HepG2 (cell line): ENCODE results near the gene USE1. TPM values are rescaled to one million over a fixed set of nuclear protein-coding genes. Genes with fewer than 3 reads are reported as not detected.

Source experiments
- GABPA ChIP-seq, 2 experiments: IDR thresholded peaks; 2 replicates each; pipeline ENCODE4 v1.6.1; 2011 to 2016; ENCODE audit warnings: low read depth in 2 of 2, low read length in 1 of 2, missing biosample characterization in 1 of 2, missing genetic modification characterization in 1 of 2
- GATAD1 ChIP-seq: IDR thresholded peaks from 2 replicates; pipeline ENCODE4 v1.6.1; 2016; ENCODE audit warnings: missing genetic modification reagents, missing compliant biosample characterization
- MYC ChIP-seq: sonication (generic); formaldehyde crosslinking; IDR thresholded peaks from 2 replicates; pipeline ENCODE4 v1.9.0; 2021; ENCODE audit warnings: missing genetic modification reagents, borderline replicate concordance
- PHF8 ChIP-seq: sonication (generic); formaldehyde crosslinking; IDR thresholded peaks from 2 replicates; pipeline ENCODE4 v1.5.0; 2020; ENCODE audit warnings: missing genetic modification reagents
- RFXAP ChIP-seq: sonication (generic); formaldehyde crosslinking; IDR thresholded peaks from 2 replicates; pipeline ENCODE4 v1.4.0; 2020; ENCODE audit warnings: missing genetic modification reagents, borderline replicate concordance
- RXRB ChIP-seq: IDR thresholded peaks from 2 replicates; pipeline ENCODE4 v1.6.1; 2016; ENCODE audit warnings: borderline replicate concordance, missing genetic modification reagents, missing compliant biosample characterization
- ZSCAN21 ChIP-seq: sonication (generic); formaldehyde crosslinking; IDR thresholded peaks from 2 replicates; pipeline ENCODE4 v1.8.0; 2022; ENCODE audit warnings: mild to moderate bottlenecking, missing genetic modification reagents, moderate library complexity, borderline replicate concordance
- polyA plus RNA-seq, 8 experiments: library from polyadenylated mRNA; depleted of rRNA in 3 of 8; stranded (reverse) in 7 of 8; unstranded in 1 of 8; fragments of >200 nt; fragmentation: Illumina TruSeq in 4 of 8; extraction: Trizol in 4 of 8; gene quantifications; 2 replicates each; pipeline versions ENCODE4 v1.2.1 to v1.2.3, GENCODE V29; 2011 to 2016; ENCODE audit warnings: low read depth in 4 of 8, missing spikeins in 1 of 8, mixed read lengths in 1 of 8; ENCODE audit not compliant: insufficient read depth in 1 of 8
- total RNA-seq, 5 experiments: library from RNA; depleted of rRNA; stranded (reverse); fragments of >200 nt; fragmentation: Illumina TruSeq; extraction: Trizol; gene quantifications; 2 replicates each; pipeline ENCODE4 v1.2.3, GENCODE V29; 2016; ENCODE audit warnings: low read depth in 1 of 5
- TF ChIP-seq, protein P1 (sequence below): sonication (generic); formaldehyde crosslinking; IDR thresholded peaks from 2 replicates; pipeline ENCODE4 v1.5.1; 2020; ENCODE audit warnings: mild to moderate bottlenecking, missing genetic modification reagents, moderate library complexity
- TF ChIP-seq, protein P2 (sequence below): sonication (generic); formaldehyde crosslinking; IDR thresholded peaks from 2 replicates; pipeline ENCODE4 v1.4.0; 2020; ENCODE audit warnings: missing genetic modification reagents
- TF ChIP-seq, protein P3 (sequence below): sonication (generic); formaldehyde crosslinking; IDR thresholded peaks from 2 replicates; pipeline ENCODE4 v1.4.0; 2020; ENCODE audit warnings: missing genetic modification reagents, borderline replicate concordance
- TF ChIP-seq, protein P4 (sequence below): IDR thresholded peaks from 2 replicates; pipeline ENCODE4 v1.6.1; 2012; ENCODE audit warnings: low read depth, low read length, improper control_type of control experiment
- TF ChIP-seq, protein P5 (sequence below): sonication (generic); formaldehyde crosslinking; IDR thresholded peaks from 2 replicates; pipeline ENCODE4 v1.8.0; 2022; ENCODE audit warnings: missing genetic modification reagents, low read depth, mild to moderate bottlenecking, borderline replicate concordance

The USE1 gene
- total and polyA plus RNA-seq, 2 of the 13 experiments (the other 11 are each of a cell fraction or from before 2014, with no cell fraction given) = 9.9 to 17.6 TPM

DNA sequence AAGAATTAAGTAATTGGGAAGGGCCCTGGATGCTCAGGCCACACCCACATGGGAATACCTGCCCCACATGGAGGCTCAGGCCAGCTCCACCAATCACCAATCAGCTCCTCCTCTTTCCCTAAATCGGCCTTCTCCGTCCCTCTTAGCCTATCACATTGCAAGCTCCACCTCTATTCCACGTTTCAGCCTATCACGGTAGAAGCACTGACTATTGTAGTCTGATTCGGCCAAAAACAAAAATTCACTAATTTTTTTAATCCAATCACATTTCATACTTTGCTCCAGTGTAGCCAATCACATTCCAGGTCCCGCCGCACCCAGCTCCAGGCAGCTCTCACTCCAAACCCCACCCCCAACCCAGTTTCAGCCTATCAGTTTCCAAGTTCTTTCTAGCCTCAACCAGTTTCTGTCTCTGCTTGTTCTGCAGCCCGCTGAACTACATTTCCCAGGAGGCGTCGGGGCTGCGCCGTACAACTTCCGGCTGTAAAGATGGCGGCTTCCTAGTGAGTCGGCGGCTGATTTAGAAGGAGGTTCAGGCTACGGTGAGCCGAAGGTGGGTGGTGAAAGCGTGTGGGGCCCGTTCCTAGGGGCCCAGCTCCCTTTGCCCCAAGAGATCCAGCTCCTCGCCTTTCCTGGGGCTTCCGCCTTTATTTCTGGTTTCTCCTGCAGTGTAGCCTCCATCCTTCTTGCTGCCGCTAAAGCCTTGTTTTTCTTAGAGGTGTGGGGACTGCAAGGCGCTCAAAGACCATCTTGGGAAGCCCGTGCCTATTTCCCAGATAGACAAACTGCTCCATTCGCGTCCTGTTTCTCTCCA is 52.0 kb downstream of the USE1 start, which contains the start of gene BABAM1 (continued):
- TF ChIP-seq, protein P1, sequence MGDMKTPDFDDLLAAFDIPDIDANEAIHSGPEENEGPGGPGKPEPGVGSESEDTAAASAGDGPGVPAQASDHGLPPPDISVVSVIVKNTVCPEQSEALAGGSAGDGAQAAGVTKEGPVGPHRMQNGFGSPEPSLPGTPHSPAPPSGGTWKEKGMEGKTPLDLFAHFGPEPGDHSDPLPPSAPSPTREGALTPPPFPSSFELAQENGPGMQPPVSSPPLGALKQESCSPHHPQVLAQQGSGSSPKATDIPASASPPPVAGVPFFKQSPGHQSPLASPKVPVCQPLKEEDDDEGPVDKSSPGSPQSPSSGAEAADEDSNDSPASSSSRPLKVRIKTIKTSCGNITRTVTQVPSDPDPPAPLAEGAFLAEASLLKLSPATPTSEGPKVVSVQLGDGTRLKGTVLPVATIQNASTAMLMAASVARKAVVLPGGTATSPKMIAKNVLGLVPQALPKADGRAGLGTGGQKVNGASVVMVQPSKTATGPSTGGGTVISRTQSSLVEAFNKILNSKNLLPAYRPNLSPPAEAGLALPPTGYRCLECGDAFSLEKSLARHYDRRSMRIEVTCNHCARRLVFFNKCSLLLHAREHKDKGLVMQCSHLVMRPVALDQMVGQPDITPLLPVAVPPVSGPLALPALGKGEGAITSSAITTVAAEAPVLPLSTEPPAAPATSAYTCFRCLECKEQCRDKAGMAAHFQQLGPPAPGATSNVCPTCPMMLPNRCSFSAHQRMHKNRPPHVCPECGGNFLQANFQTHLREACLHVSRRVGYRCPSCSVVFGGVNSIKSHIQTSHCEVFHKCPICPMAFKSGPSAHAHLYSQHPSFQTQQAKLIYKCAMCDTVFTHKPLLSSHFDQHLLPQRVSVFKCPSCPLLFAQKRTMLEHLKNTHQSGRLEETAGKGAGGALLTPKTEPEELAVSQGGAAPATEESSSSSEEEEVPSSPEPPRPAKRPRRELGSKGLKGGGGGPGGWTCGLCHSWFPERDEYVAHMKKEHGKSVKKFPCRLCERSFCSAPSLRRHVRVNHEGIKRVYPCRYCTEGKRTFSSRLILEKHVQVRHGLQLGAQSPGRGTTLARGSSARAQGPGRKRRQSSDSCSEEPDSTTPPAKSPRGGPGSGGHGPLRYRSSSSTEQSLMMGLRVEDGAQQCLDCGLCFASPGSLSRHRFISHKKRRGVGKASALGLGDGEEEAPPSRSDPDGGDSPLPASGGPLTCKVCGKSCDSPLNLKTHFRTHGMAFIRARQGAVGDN (CRISPR knock-in tag) = peak; percentile 47
- TF ChIP-seq RFXAP (CRISPR knock-in tag) = peak; percentile 94
- TF ChIP-seq, protein P2, sequence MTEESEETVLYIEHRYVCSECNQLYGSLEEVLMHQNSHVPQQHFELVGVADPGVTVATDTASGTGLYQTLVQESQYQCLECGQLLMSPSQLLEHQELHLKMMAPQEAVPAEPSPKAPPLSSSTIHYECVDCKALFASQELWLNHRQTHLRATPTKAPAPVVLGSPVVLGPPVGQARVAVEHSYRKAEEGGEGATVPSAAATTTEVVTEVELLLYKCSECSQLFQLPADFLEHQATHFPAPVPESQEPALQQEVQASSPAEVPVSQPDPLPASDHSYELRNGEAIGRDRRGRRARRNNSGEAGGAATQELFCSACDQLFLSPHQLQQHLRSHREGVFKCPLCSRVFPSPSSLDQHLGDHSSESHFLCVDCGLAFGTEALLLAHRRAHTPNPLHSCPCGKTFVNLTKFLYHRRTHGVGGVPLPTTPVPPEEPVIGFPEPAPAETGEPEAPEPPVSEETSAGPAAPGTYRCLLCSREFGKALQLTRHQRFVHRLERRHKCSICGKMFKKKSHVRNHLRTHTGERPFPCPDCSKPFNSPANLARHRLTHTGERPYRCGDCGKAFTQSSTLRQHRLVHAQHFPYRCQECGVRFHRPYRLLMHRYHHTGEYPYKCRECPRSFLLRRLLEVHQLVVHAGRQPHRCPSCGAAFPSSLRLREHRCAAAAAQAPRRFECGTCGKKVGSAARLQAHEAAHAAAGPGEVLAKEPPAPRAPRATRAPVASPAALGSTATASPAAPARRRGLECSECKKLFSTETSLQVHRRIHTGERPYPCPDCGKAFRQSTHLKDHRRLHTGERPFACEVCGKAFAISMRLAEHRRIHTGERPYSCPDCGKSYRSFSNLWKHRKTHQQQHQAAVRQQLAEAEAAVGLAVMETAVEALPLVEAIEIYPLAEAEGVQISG (CRISPR knock-in tag) = peak; percentile 91
- TF ChIP-seq RXRB (CRISPR knock-in tag) = peak; percentile 45; the same call in 1 of the 2 replicates
- TF ChIP-seq, protein P3, sequence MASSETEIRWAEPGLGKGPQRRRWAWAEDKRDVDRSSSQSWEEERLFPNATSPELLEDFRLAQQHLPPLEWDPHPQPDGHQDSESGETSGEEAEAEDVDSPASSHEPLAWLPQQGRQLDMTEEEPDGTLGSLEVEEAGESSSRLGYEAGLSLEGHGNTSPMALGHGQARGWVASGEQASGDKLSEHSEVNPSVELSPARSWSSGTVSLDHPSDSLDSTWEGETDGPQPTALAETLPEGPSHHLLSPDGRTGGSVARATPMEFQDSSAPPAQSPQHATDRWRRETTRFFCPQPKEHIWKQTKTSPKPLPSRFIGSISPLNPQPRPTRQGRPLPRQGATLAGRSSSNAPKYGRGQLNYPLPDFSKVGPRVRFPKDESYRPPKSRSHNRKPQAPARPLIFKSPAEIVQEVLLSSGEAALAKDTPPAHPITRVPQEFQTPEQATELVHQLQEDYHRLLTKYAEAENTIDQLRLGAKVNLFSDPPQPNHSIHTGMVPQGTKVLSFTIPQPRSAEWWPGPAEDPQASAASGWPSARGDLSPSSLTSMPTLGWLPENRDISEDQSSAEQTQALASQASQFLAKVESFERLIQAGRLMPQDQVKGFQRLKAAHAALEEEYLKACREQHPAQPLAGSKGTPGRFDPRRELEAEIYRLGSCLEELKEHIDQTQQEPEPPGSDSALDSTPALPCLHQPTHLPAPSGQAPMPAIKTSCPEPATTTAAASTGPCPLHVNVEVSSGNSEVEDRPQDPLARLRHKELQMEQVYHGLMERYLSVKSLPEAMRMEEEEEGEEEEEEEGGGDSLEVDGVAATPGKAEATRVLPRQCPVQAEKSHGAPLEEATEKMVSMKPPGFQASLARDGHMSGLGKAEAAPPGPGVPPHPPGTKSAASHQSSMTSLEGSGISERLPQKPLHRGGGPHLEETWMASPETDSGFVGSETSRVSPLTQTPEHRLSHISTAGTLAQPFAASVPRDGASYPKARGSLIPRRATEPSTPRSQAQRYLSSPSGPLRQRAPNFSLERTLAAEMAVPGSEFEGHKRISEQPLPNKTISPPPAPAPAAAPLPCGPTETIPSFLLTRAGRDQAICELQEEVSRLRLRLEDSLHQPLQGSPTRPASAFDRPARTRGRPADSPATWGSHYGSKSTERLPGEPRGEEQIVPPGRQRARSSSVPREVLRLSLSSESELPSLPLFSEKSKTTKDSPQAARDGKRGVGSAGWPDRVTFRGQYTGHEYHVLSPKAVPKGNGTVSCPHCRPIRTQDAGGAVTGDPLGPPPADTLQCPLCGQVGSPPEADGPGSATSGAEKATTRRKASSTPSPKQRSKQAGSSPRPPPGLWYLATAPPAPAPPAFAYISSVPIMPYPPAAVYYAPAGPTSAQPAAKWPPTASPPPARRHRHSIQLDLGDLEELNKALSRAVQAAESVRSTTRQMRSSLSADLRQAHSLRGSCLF (CRISPR knock-in tag) = no peak
- peak; percentile 41; the same call in 1 of the 2 replicates for TF ChIP-seq MYC (CRISPR knock-in tag)
- no peak for TF ChIP-seq ZSCAN21 (CRISPR knock-in tag)
- TF ChIP-seq, protein P4, sequence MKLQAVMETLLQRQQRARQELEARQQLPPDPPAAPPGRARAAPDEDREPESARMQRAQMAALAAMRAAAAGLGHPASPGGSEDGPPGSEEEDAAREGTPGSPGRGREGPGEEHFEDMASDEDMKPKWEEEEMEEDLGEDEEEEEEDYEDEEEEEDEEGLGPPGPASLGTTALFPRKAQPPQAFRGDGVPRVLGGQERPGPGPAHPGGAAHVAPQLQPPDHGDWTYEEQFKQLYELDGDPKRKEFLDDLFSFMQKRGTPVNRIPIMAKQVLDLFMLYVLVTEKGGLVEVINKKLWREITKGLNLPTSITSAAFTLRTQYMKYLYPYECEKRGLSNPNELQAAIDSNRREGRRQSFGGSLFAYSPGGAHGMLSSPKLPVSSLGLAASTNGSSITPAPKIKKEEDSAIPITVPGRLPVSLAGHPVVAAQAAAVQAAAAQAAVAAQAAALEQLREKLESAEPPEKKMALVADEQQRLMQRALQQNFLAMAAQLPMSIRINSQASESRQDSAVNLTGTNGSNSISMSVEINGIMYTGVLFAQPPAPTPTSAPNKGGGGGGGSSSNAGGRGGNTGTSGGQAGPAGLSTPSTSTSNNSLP = peak; percentile 75
- peak; percentile 84 for TF ChIP-seq GABPA (IDR thresholded peaks at IDR 0.05; ENCODE audit: low read depth, low read length)
- TF ChIP-seq GABPA (CRISPR knock-in tag; IDR thresholded peaks at IDR 0.05; ENCODE audit: low read depth) = peak; percentile 99
- TF ChIP-seq, protein P5, sequence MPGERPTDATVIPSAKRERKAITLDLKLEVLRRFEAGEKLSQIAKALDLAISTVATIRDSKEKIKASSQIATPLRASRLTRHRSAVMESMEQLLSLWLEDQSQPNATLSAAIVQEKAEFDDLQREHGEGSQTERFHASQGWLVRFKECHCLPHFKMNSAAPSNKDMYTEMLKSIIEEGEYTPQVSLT = no peak
- peak; percentile 69 for TF ChIP-seq PHF8
- TF ChIP-seq GATAD1 (CRISPR knock-in tag) = peak; percentile 99
